ENCODE measurements around the gene OR51A7.

DNA sequence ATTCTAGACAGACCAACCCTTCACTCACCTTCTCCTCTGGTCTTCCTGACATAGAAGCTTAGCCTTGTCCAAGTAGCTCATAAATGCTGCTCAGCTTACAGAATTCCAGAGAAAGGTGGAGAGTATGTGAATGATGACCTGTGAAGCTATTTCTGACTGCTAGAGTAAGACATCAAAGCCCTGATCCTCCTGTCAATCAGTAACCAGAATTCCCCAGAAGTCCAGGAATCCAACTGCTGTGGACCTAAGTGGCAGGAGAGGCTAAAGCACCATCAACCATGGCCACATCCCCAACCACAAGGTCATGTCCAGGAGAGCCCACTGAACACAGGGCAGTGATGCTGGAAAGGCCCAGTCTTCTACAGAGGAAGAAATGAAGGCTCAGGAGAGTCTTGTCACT lies 13.0 kb downstream of the OR51A7 start:
- TF ChIP-seq EZH2 (IDR thresholded peaks at IDR 0.05; ENCODE audit: low read length, unreplicated experiment): no peak
- TF ChIP-seq, protein P1, sequence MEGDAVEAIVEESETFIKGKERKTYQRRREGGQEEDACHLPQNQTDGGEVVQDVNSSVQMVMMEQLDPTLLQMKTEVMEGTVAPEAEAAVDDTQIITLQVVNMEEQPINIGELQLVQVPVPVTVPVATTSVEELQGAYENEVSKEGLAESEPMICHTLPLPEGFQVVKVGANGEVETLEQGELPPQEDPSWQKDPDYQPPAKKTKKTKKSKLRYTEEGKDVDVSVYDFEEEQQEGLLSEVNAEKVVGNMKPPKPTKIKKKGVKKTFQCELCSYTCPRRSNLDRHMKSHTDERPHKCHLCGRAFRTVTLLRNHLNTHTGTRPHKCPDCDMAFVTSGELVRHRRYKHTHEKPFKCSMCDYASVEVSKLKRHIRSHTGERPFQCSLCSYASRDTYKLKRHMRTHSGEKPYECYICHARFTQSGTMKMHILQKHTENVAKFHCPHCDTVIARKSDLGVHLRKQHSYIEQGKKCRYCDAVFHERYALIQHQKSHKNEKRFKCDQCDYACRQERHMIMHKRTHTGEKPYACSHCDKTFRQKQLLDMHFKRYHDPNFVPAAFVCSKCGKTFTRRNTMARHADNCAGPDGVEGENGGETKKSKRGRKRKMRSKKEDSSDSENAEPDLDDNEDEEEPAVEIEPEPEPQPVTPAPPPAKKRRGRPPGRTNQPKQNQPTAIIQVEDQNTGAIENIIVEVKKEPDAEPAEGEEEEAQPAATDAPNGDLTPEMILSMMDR (conservative IDR thresholded peaks at IDR 0.05; ENCODE audit: low read depth, low read length): no peak
